ENCODE data around the gene WDR86.

Gene WDR86

DNA sequence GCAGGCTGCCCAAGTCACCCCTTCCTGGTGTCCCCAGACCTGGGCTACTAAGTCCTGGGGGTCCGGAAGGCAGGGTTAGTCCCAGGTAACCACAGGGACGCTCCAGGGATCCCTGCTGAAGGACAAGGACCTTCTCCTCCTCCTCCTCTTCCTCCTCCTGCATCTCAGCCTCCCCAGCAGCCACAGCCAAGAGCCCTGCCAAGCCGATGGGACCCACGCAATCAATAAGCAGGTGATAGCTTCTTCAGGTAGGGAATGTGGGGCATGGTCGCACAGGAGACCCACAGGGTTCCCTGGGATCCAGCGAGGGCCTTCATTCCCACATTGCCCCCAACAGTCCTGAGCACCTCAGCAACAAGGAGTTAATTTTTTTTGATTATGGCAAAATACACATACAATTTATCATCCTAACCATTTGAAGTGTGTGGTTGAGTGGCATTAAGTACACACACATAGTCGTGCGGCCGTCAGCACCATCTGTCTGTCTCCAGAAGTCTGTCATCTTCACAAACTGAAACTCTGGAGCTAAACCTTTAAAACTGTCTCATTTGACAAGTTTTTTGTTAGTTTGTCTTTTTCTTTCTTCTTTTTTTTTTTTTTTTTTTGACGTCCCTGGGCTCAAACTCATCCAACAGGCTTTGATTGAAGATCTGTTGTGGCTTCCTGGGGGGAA, 18.0 kb upstream of the WDR86 start:
- no peak for FAIRE-seq

DNA sequence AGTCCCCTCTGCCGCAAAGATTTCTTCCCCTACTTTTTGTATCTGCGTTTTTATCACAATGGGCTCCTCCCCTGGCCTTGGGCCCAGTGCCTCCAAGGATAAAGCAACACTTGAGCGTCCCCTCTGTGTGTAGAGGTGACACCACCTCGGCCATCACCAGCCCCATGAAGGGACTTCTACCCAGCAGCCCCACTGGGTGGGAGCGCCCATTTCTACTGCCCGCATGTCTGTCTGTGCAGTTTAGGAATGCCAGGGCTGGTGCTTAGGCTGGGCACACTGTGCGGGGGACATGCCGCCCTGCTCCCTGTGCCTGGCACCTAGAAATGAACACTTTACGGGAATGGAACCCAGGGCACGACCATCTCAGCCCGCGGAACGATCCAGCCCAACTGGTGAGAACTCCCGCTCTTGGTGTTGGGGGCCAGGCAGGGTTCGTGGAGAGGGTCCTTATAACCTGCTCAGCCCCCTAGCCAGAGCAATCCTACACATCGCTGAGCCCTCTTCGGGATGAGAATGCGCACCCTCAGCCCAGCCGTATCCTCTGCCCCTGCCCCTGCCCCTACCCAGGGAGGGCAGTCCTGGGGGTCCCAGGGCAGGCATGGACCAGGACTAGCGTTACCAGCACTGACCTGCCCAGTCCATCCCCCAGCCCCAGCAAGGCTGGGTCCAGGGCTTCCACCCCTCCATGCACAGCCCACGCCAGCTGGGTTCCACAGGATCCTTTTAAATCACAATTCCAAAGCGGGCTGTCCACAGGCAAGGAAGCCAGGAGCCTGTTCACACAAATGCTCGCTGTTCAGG, 17.3 kb upstream of the WDR86 start:
- FAIRE-seq, result no peak

GRCh38 chr7:151426441-151426903, 16.6 kb upstream of the WDR86 start:
- FAIRE-seq, result no peak

- FAIRE-seq, result no peak
These were observed 16.0 kb upstream of the WDR86 start for GRCh38 chr7:151425670-151426440.

GRCh38 chr7:151424799-151425198, 15.0 kb upstream of the WDR86 start:
- FAIRE-seq, result no peak

DNA sequence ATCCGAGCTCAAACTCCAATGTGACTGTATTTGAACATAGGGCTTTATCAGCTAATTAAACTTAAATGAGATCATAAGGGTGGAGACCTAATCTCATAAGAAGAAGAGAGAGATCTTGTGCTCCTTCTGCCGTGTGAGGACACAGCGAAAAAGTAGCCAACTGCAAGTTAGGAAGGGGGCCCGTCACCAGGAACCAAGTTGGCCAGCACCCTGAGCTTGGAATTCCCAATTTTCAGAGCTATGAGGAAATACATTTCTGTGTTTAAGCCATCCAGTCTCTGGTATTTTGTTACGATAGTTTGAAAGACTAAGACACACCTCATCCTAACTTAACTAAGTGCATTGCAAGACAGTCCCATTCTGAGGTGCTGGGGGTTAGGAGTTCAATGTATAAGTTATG, 14.1 kb upstream of the WDR86 start:
- FAIRE-seq, result no peak

DNA sequence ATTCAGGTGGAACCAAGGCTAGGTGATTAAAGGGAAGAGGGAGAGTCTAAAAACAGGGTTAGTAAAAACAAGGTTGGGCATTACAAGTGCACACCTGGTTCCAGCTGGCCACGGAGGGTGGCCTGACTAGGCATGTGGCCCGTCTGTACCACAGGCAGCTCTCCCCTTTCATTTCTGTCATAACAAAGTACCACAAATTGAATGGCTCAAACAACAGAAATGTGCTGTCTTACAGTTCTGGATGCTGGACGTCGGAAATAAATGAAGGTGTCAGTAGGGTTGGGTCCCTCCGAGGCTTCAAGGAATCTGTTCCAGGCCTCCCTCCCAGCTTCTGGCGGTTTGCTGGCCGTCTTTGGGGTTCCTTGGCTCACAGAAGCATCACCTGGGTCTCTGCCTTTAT, 13.4 kb upstream of the WDR86 start:
- FAIRE-seq, result no peak

DNA sequence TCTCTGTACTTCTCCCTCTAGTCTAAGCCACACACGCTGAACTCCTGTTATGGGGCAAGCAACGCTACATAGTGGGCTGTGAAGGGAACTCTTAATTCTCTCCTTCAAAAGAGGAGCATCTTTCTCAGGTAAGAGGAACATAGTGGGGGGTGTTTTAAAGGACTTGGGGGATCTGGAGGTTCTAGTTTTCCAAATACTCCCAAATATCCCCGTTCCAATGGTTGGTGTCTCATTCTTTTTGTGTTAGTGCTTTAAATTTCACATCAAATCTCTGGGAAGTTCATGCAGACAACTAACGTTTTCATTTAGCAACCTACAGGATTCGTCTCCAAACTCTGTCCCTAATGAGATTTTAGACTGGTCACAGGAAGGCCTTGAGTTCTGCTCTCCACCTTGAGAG, 12.4 kb upstream of the WDR86 start:
- FAIRE-seq, result no peak

DNA sequence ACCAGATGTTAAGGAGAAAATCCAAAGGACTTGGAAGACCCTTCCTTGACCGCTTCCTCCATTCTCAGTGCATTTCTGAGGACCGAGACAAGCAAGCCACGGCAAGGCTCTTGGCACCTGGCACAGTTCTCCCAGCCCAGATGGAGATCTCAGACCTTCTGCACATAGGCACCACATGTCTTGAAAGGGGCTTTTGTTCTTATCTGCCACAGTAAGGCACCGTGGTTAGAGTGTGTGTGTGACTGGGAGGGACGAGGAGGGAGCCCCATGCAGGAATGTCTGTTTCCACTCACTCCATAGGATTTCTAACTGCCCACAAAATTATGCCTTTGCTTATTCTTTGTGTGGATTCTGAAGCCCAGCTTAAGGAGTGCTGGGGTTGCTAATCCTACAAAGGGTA, 10.3 kb upstream of the WDR86 start:
- no peak for FAIRE-seq

DNA sequence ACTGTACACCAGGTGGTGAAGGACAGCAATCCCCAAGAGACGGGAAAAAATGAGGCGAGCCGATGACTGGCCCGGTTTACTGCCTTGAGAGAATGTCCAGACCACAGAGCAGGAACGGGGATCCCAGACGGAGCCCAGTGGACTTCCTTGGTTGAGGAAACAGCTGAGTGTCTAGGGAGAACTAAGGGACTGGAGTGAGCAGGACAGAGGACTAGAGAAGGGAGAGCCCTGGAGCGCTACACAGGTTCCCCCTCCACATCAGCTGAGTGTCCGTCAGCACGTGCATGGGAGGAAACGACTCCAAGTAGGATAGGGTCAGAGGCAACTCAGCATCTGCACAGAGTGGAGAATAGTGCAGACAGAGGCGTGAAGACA, 7.1 kb upstream of the WDR86 start:
- no peak for FAIRE-seq

GRCh38 chr7:151416112-151416940, 6.5 kb upstream of the WDR86 start:
- no peak for FAIRE-seq

DNA sequence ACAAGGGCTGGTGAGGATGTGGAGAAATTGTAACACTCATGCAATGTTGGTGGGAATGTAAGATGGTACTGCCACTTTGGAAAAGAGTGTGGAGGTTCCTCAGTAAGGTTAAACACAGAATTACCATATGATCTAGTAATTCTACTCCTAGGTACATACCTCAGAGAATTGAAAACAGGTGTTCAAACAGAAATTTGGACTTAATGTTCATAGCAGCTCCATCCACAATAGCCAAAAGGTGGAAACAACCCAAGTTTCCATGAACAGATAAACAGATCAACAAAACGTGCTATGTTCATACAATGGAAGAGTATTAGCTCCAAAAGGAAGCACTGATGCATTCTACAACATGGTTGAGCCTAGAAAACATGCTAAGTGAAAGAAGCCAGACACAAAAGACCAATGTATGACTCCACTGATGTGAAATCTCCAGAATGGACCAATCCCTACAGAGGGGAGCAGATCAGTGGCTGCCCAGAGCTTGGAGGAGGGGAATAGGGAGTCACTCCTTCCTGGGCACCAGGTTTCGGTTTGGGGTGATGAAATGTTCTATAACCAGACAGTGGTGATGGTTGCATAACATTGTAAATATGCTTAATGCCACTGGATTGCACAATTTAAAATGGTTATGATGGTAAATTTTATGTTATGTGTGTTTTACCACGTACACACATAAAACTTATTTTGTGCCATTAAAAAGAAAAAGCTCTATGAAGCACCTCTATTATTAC, 5.7 kb upstream of the WDR86 start:
- no peak for FAIRE-seq

DNA sequence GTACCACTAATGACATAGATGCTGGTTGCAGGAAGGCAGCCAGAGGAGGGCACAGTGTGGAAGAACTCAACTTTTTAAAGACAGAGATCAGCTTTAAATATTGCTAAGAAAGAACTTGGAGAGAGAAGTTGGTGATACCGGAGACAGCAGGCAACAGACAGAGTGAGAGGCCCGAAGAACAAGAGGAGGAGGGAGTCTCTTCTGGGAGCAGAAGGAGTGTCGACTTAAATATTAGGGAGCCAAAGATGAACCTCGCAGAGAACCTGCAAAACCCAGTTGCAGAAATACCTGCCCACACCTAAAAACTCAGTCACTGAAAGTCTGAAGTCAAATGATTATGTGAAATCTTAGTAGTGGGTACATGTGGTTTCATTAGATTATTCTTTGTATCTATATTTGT, 3.4 kb upstream of the WDR86 start:
- no peak for FAIRE-seq

- no peak for FAIRE-seq
These were observed 2.5 kb upstream of the WDR86 start for GRCh38 chr7:151412318-151412717.

DNA sequence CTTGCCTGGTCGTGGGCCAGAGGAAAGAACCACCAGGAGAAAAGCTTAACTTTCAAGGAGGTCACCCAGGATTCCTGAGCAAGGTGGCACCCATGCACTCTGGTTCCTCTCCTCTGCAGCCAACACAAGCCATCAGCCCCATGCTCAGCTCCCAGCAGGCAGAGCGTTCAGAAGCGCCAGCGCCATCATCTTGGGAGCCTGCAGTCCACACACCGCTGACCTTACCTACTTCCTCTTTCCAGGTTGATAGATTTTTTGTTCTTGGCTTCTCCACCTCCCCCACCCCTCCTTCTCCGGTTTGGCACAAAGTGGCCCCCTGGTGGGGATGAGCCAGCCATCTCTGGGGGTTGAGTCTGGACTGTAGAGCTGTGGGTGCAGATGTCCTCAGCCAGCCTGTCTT, 1.7 kb upstream of the WDR86 start:
- no peak for FAIRE-seq

- FAIRE-seq, result no peak
These were observed 860 bp upstream of the WDR86 start for GRCh38 chr7:151410405-151411390.

GRCh38 chr7:151408839-151409666, 785 bp downstream of the WDR86 start:
- FAIRE-seq, result no peak

DNA sequence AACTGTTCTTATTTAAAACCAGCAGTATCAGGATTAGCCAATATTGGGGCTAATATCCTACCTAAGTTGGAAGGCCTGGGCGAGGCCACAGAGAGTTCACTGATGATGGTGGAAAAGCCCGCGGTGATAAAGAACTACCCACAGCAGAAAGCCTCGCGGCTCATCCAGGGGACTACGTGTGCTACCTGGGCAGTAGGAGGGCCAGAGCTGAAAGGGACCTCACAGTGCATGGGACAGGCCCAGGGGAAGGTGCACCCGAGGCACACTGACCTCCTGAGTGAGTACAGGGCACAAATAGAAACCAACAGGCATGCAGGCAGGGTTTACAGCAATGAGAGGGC, 1.4 kb downstream of the WDR86 start:
- no peak for FAIRE-seq

GRCh38 chr7:151406886-151407583, 2.8 kb downstream of the WDR86 start:
- FAIRE-seq, result no peak

All from colon (tissue), 2 donors.